HCT116 (cell line): ENCODE data around the gene RBMX. TPM values are rescaled to one million over a fixed set of nuclear protein-coding genes. Genes with fewer than 3 reads are reported as not detected.
"Not testable (repeated sequence)": the region's sequence is repeated elsewhere in the genome, so short reads cannot be mapped to it uniquely, and the experiment has no call there.

Experiments used
- ATAC-seq: fragments of 200-7000 bp; cut with Tn5 transposase; 2 replicates; pipeline ENCODE4 v1.9.1; 2020; ENCODE audit warnings: mild to moderate bottlenecking, moderate library complexity
- BruUV-seq: library from RNA; stranded (reverse); fragments of 400-500 nt; replicated peaks from 2 replicates; lab custom pipeline; 2021; lab: Mats Ljungman, UMichigan
- CTCF ChIA-PET: fragments of 300-600 bp; sonication (Branson Sonifier 250); formaldehyde crosslinking; loops from one replicate; lab custom pipeline; 2021; ENCODE audit warnings: antibody characterized with exemption; lab: Charles Lee
- POLR2A ChIA-PET: fragments of 300-600, 350-600 bp; sonication (Branson Sonifier 250); formaldehyde crosslinking; loops from one replicate; lab custom pipeline; 2021; ENCODE audit warnings: antibody characterized with exemption; lab: Charles Lee
- RAD21 ChIA-PET, 2 experiments: fragments of 300-600 bp; sonication (Branson Sonifier 250); formaldehyde crosslinking; loops; one replicate each; lab custom pipeline; 2023; ENCODE audit warnings: low total read pairs in 2 of 2; ENCODE audit not compliant: uncharacterized antibody in 2 of 2, unreplicated experiment in 2 of 2, low non-redundant PET in 1 of 2; lab: Charles Lee
- DNase-seq: peaks from one replicate; pipeline ENCODE4 v3.0.0-alpha.2; 2010; ENCODE audit warnings: low read depth, low spot score
- H2AFZ ChIP-seq: fragments of 200-600 bp; shearing (Covaris generic), sonication (generic); 2 replicates; pipeline ENCODE4 v1.6.1; 2017; ENCODE audit warnings: low read depth, mixed run types, mixed read lengths, antibody characterized with exemption, low read length; ENCODE audit not compliant: poor library complexity, severe bottlenecking
- H3K27ac ChIP-seq: 2 replicates; pipeline ENCODE4 v1.5.1; 2012; ENCODE audit warnings: low read depth, low read length
- H3K27me3 ChIP-seq: fragments of 200-600 bp; sonication (generic); 2 replicates; pipeline ENCODE4 v1.6.1; 2016; ENCODE audit warnings: mixed run types, low read length, mixed read lengths; ENCODE audit not compliant: insufficient read depth
- H3K36me3 ChIP-seq, 2 experiments: fragments of 200-500 bp in 1 of 2; fragments of 200-600 bp in 1 of 2; sonication (Bioruptor generic) in 1 of 2; sonication (generic) in 1 of 2; 2 replicates each; pipeline versions ENCODE4 v1.5.1 to v1.6.1; 2014 to 2016; ENCODE audit warnings: low read length in 2 of 2, inconsistent platforms in 1 of 2, mixed read lengths in 1 of 2, mixed run types in 1 of 2; ENCODE audit not compliant: insufficient read depth in 2 of 2, control insufficient read depth in 1 of 2
- H3K4me1 ChIP-seq, 2 experiments: fragments of 200-600 bp in 1 of 2; sonication (generic) in 1 of 2; 2 replicates each; pipeline versions ENCODE4 v1.5.1 to v1.6.1; 2012 to 2017; ENCODE audit warnings: low read length in 2 of 2, inconsistent platforms in 1 of 2, mild to moderate bottlenecking in 1 of 2, mixed read lengths in 1 of 2, mixed run types in 1 of 2, moderate library complexity in 1 of 2; ENCODE audit not compliant: insufficient read depth in 2 of 2, control insufficient read depth in 1 of 2
- H3K4me2 ChIP-seq: fragments of 200-600 bp; sonication (generic); 2 replicates; pipeline ENCODE4 v1.6.1; 2017; ENCODE audit warnings: mixed run types, low read length, mixed read lengths
- H3K4me3 ChIP-seq, 2 experiments: fragments of 200-600 bp in 1 of 2; sonication (generic) in 1 of 2; replicated peaks in 1 of 2; 2 replicates each; pipeline ENCODE4 v1.5.1; 2011 to 2016; ENCODE audit warnings: low read length in 2 of 2, control low read depth in 1 of 2, low read depth in 1 of 2, mild to moderate bottlenecking in 1 of 2, mixed read lengths in 1 of 2, mixed run types in 1 of 2
- H3K79me2 ChIP-seq: fragments of 200-600 bp; sonication (generic); 2 replicates; pipeline ENCODE4 v1.6.1; 2017; ENCODE audit warnings: mild to moderate bottlenecking, mixed run types, low read length, moderate library complexity, mixed read lengths; ENCODE audit not compliant: insufficient read depth
- H3K9ac ChIP-seq: fragments of 200-600 bp; sonication (generic); 2 replicates; pipeline ENCODE4 v1.6.1; 2016; ENCODE audit warnings: low read length, mixed read lengths
- H3K9me2 ChIP-seq: fragments of 200-600 bp; sonication (generic), shearing (Covaris generic); 2 replicates; pipeline ENCODE4 v1.6.1; 2017; ENCODE audit warnings: mixed run types, mild to moderate bottlenecking, moderate library complexity; ENCODE audit not compliant: insufficient read depth
- H3K9me3 ChIP-seq, 2 experiments: fragments of 200-500 bp in 1 of 2; fragments of 200-600 bp in 1 of 2; sonication (Bioruptor generic) in 1 of 2; sonication (generic) in 1 of 2; 2 replicates each; pipeline ENCODE4 v1.6.1; 2014 to 2017; ENCODE audit warnings: low read length in 2 of 2, mixed read lengths in 2 of 2, inconsistent platforms in 1 of 2, low read depth in 1 of 2, mild to moderate bottlenecking in 1 of 2, mixed run types in 1 of 2, moderate library complexity in 1 of 2; ENCODE audit not compliant: control insufficient read depth in 1 of 2, insufficient read depth in 1 of 2
- H4K20me1 ChIP-seq: fragments of 200-600 bp; sonication (generic), shearing (Covaris generic); 2 replicates; pipeline ENCODE4 v1.6.1; 2017; ENCODE audit warnings: mixed run types, mild to moderate bottlenecking, moderate library complexity; ENCODE audit not compliant: insufficient read depth
- ATF3 ChIP-seq: IDR thresholded peaks from 2 replicates; pipeline ENCODE4 v1.6.1; 2012
- CBX3 ChIP-seq: IDR thresholded peaks from 2 replicates; pipeline ENCODE4 v1.6.1; 2012; ENCODE audit warnings: low read depth
- CEBPB ChIP-seq: IDR thresholded peaks from 2 replicates; pipeline ENCODE4 v1.6.1; 2012; ENCODE audit warnings: low read depth
- EZH2phosphoT487 ChIP-seq: fragments of 200-600 bp; IDR thresholded peaks from 2 replicates; pipeline ENCODE4 v1.6.1; 2018; ENCODE audit warnings: antibody characterized with exemption, borderline replicate concordance
- JUND ChIP-seq: IDR thresholded peaks from 2 replicates; pipeline ENCODE4 v1.6.1; 2012
- POLR2A ChIP-seq: IDR thresholded peaks from 2 replicates; pipeline ENCODE4 v1.7.0; 2011; ENCODE audit warnings: borderline replicate concordance; ENCODE audit not compliant: insufficient read depth, insufficient read length; ENCODE audit errors: extremely low read depth
- POLR2AphosphoS5 ChIP-seq: IDR thresholded peaks from 2 replicates; pipeline ENCODE4 v1.6.1; 2011; ENCODE audit warnings: mild to moderate bottlenecking, low read depth, low read length, moderate library complexity
- RAD21 ChIP-seq: IDR thresholded peaks from 2 replicates; pipeline ENCODE4 v1.6.1; 2012; ENCODE audit warnings: low read depth, mild to moderate bottlenecking
- SRF ChIP-seq: IDR thresholded peaks from 2 replicates; pipeline ENCODE4 v1.6.1; 2012; ENCODE audit warnings: low read depth
- intact Hi-C: fragments of 100-400 bp; cut with micrococcal nuclease; formaldehyde crosslinking; loops from 2 replicates; pipeline ENCODE4 v1.10.0; 2022
- total RNA-seq: library from RNA; stranded (reverse); gene quantifications from one replicate; pipeline ENCODE4 v1.2.1, GENCODE V29; 2021; ENCODE audit not compliant: unreplicated experiment
- TF ChIP-seq, protein P1 (sequence below), 3 experiments: fragments of 200-600 bp in 1 of 3; sonication (generic) in 1 of 3; IDR thresholded peaks in 2 of 3; conservative IDR thresholded peaks in 1 of 3; 2 replicates each; pipeline ENCODE4 v1.5.1; 2012 to 2017; ENCODE audit warnings: low read depth in 2 of 3, low read length in 2 of 3, antibody characterized with exemption in 1 of 3, borderline replicate concordance in 1 of 3, control low read depth in 1 of 3, mild to moderate bottlenecking in 1 of 3, mixed read lengths in 1 of 3, mixed run types in 1 of 3, moderate library complexity in 1 of 3; ENCODE audit not compliant: insufficient read depth in 1 of 3
- TF ChIP-seq, protein P2 (sequence below): IDR thresholded peaks from 2 replicates; pipeline ENCODE4 v1.6.1; 2011; ENCODE audit warnings: mild to moderate bottlenecking, low read length, moderate library complexity; ENCODE audit not compliant: insufficient replicate concordance; ENCODE audit errors: extremely low read depth

The RBMX gene
- total RNA-seq, 1 experiment from 2014 or later: 267 TPM

DNA sequence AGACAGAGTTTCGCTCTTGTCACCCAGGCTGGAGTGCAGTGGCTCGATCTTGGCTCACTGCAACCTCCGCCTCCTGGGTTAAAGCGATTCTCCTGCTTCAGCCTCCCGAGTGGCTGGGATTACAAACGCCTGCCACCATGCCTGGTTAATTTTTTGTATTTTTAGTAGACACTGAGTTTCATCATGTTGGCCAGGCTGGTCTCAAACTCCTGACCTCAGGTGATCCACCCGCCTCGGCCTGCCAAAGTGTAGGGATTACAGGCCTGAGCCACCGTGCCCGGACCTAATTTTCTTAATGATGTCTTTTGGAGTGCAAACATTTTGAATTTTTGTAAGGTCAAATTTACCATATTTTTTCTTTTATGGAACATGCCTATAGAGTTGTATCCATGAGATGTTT, 19.5 kb upstream of the RBMX start:
- H3K4me3 ChIP-seq, H3K4me2 ChIP-seq, H3K9me3 ChIP-seq, POLR2A ChIA-PET, H3K36me3 ChIP-seq, H3K79me2 ChIP-seq, intact Hi-C loops, H3K4me1 ChIP-seq, H4K20me1 ChIP-seq, H3K27me3 ChIP-seq, ATAC-seq, RAD21 ChIA-PET, H3K9me2 ChIP-seq, H3K27ac ChIP-seq, H3K9ac ChIP-seq, H2AFZ ChIP-seq, CTCF ChIA-PET, DNase-seq, BruUV-seq: not testable (repeated sequence)

DNA sequence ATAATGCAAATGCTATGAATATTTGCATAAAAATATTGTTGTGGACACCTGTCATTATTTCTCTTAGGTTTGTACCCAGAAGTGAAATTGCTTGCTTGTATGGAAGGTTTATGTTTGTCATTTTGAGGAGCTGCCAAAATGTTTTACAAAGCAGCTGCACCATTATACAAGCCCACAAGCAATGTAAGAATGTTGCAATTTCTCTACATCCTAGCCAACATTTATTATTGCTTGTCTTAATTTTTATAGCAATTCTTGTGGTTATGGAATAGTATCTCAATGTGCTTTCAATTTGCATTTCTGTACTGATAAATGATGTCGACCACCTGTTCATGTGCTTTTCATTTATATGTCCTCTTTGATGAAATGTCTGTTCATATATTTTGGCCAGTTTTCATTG, 18.7 kb upstream of the RBMX start:
- ChIA-PET CTCF (no interaction called here), POLR2A (no interaction called here)

More for the DNA sequence above, 18.7 kb upstream of the RBMX start:
- H3K27ac ChIP-seq: no peak overlapping the region
- H3K9ac ChIP-seq: no peak overlapping the region
- H3K27me3 ChIP-seq: no peaks in the 10 kb centered on the region
- no peaks in the 10 kb centered on the region for H3K9me2 ChIP-seq
- BruUV-seq: no TSS peak
- no peaks in the 10 kb centered on the region for H3K4me1 ChIP-seq
- DNase-seq: no peak
- ATAC-seq: no peak
- no peaks in the 10 kb centered on the region for H3K36me3 ChIP-seq
- H3K4me3 ChIP-seq: no peak overlapping the region
- no peak overlapping the region for H3K4me2 ChIP-seq
- intact Hi-C loops: no loop called here
- TF ChIP-seq POLR2A: no peak
- no peak for TF ChIP-seq CBX3
- TF ChIP-seq, protein P1, sequence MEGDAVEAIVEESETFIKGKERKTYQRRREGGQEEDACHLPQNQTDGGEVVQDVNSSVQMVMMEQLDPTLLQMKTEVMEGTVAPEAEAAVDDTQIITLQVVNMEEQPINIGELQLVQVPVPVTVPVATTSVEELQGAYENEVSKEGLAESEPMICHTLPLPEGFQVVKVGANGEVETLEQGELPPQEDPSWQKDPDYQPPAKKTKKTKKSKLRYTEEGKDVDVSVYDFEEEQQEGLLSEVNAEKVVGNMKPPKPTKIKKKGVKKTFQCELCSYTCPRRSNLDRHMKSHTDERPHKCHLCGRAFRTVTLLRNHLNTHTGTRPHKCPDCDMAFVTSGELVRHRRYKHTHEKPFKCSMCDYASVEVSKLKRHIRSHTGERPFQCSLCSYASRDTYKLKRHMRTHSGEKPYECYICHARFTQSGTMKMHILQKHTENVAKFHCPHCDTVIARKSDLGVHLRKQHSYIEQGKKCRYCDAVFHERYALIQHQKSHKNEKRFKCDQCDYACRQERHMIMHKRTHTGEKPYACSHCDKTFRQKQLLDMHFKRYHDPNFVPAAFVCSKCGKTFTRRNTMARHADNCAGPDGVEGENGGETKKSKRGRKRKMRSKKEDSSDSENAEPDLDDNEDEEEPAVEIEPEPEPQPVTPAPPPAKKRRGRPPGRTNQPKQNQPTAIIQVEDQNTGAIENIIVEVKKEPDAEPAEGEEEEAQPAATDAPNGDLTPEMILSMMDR (IDR thresholded peaks at IDR 0.05 in 2 of 3, conservative IDR thresholded peaks at IDR 0.05 in 1 of 3; ENCODE audit: borderline replicate concordance in 1 of 3, insufficient read depth in 1 of 3, low read depth in 2 of 3, low read length in 2 of 3): no peak
- TF ChIP-seq SRF: no peak
- no peak for TF ChIP-seq POLR2AphosphoS5
- TF ChIP-seq, protein P2, sequence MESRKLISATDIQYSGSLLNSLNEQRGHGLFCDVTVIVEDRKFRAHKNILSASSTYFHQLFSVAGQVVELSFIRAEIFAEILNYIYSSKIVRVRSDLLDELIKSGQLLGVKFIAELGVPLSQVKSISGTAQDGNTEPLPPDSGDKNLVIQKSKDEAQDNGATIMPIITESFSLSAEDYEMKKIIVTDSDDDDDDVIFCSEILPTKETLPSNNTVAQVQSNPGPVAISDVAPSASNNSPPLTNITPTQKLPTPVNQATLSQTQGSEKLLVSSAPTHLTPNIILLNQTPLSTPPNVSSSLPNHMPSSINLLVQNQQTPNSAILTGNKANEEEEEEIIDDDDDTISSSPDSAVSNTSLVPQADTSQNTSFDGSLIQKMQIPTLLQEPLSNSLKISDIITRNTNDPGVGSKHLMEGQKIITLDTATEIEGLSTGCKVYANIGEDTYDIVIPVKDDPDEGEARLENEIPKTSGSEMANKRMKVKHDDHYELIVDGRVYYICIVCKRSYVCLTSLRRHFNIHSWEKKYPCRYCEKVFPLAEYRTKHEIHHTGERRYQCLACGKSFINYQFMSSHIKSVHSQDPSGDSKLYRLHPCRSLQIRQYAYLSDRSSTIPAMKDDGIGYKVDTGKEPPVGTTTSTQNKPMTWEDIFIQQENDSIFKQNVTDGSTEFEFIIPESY: no peak
- TF ChIP-seq EZH2phosphoT487: no peak
- TF ChIP-seq CEBPB: no peak
- no peak for TF ChIP-seq RAD21
- TF ChIP-seq JUND: no peak
- no peak for TF ChIP-seq ATF3
- TF ChIP-seq, all 23 proteins: peak for 0
- no peaks in the 10 kb centered on the region for H3K79me2 ChIP-seq
- RAD21 ChIA-PET: no interaction called here
- H4K20me1 ChIP-seq: no peaks in the 10 kb centered on the region
- no peaks in the 10 kb centered on the region for H3K9me3 ChIP-seq
- no peak overlapping the region for H2AFZ ChIP-seq
